Measurements from ENCODE around the gene DBH. TPM values are rescaled to one million over a fixed set of nuclear protein-coding genes. Genes with fewer than 3 reads are reported as not detected.

DBH gene
- total RNA-seq (not detected in 2 replicates), polyA plus RNA-seq (not detected in 2 replicates), polyA minus RNA-seq (not detected in 2 replicates)
- not detected for total RNA-seq (2013)

GRCh38 chr9:133635533-133636531, at the start of gene DBH:
Gene DBH (plus strand): TSS chr9:133636363. CDS start chr9:133636372, 9 bp downstream.
- DNase-seq = no peak
- Histone ChIP-seq H3K9me3 (ENCODE audit: control extremely low read depth in 1 of 3, control insufficient read depth in 2 of 3, insufficient read depth in 1 of 3, low read length in 2 of 3) (no peaks in the 10 kb centered on the region), H3K4me2 (replicated peaks; ENCODE audit: low read depth, low read length, poor library complexity, severe bottlenecking) (no peak within 1 kb of the TSS), H3K79me2 (ENCODE audit: control insufficient read depth, insufficient read depth, low read length) (no peaks in the 10 kb centered on the region), H4K20me1 (ENCODE audit: control insufficient read depth, insufficient read depth, low read length, poor library complexity, severe bottlenecking) (no peaks in the 10 kb centered on the region), H3K4me1 (ENCODE audit: control insufficient read depth in 2 of 2, insufficient read depth in 2 of 2, low read length in 2 of 2) (no peaks in the 10 kb centered on the region), H3K36me3 (replicated peaks in 1 of 2; ENCODE audit: control extremely low read depth in 1 of 2, control insufficient read depth in 1 of 2, extremely low read depth in 1 of 2, insufficient read depth in 2 of 2, low read length in 1 of 2) (no peaks in the 10 kb centered on the region), H3K9ac (ENCODE audit: low read length) (no peak within 1 kb of the TSS), H3K27me3 (replicated peaks in 1 of 4; ENCODE audit: control extremely low read depth in 1 of 4, control insufficient read depth in 3 of 4, insufficient read depth in 4 of 4, low read length in 3 of 4) (peaks cover 0 to 8% (median 0%) of the 10 kb centered on the region in 4 experiments), H3K27ac (ENCODE audit: low read length in 2 of 2) (no peak within 1 kb of the TSS), H3K4me3 (ENCODE audit: control extremely low read depth in 1 of 5, extremely low read depth in 1 of 5, insufficient read depth in 1 of 5, low read depth in 2 of 5, low read length in 4 of 5) (no peak within 1 kb of the TSS), H2AFZ (ENCODE audit: insufficient read depth, low read depth, low read length, poor library complexity, severe bottlenecking) (no peak within 1 kb of the TSS)
- WGBS (ENCODE audit: insufficient coverage) = 92% methylated on average over 19 of the region's 24 CpGs
- H3K27me3 Mint-ChIP-seq = peaks cover 18% of the 10 kb centered on the region
- CTCF ChIA-PET = no interaction called here
- no peak for TF ChIP-seq EZH2 (IDR thresholded peaks at IDR 0.05; ENCODE audit: borderline replicate concordance, insufficient read depth, low read depth, low read length, poor library complexity, severe bottlenecking)
- no peak for TF ChIP-seq CTCF (IDR thresholded peaks at IDR 0.05)
- no peak for ATAC-seq (ENCODE audit: low read depth)
- H3K27ac Mint-ChIP-seq = no peak within 1 kb of the TSS
- intact Hi-C loops (cut with micrococcal nuclease) = no loop called here
- POLR2A ChIA-PET = no interaction called here
- no peaks in the 10 kb centered on the region for H3K4me1 Mint-ChIP-seq
- no peak within 1 kb of the TSS for H3K4me3 Mint-ChIP-seq
- H3K9me3 Mint-ChIP-seq (ENCODE audit: insufficient read depth) = no peaks in the 10 kb centered on the region

- Histone ChIP-seq H3K27me3 (replicated peaks in 1 of 4; ENCODE audit: control extremely low read depth in 1 of 4, control insufficient read depth in 3 of 4, insufficient read depth in 4 of 4, low read length in 3 of 4) (peaks cover 0 to 51% (median 18%) of the 10 kb centered on the region in 4 experiments), H3K36me3 (replicated peaks in 1 of 2; ENCODE audit: control extremely low read depth in 1 of 2, control insufficient read depth in 1 of 2, extremely low read depth in 1 of 2, insufficient read depth in 2 of 2, low read length in 1 of 2) (no peaks in the 10 kb centered on the region), H4K20me1 (ENCODE audit: control insufficient read depth, insufficient read depth, low read length, poor library complexity, severe bottlenecking) (no peaks in the 10 kb centered on the region), H3K4me1 (ENCODE audit: control insufficient read depth in 2 of 2, insufficient read depth in 2 of 2, low read length in 2 of 2) (peaks cover 27 to 29% of the 10 kb centered on the region in 2 donors), H3K4me3 (ENCODE audit: control extremely low read depth in 1 of 5, extremely low read depth in 1 of 5, insufficient read depth in 1 of 5, low read depth in 2 of 5, low read length in 4 of 5) (no peak overlapping the region), H2AFZ (ENCODE audit: insufficient read depth, low read depth, low read length, poor library complexity, severe bottlenecking) (no peak overlapping the region), H3K9me3 (ENCODE audit: control extremely low read depth in 1 of 3, control insufficient read depth in 2 of 3, insufficient read depth in 1 of 3, low read length in 2 of 3) (peaks cover 0 to 22% (median 0%) of the 10 kb centered on the region in 3 donors), H3K9ac (ENCODE audit: low read length) (no peak overlapping the region), H3K27ac (ENCODE audit: low read length in 2 of 2) (no peak overlapping the region), H3K4me2 (replicated peaks; ENCODE audit: low read depth, low read length, poor library complexity, severe bottlenecking) (no peak overlapping the region), H3K79me2 (ENCODE audit: control insufficient read depth, insufficient read depth, low read length) (no peaks in the 10 kb centered on the region)
- Mint-ChIP-seq H3K4me3 (no peak overlapping the region), H3K27me3 (peaks cover 29% of the 10 kb centered on the region), H3K4me1 (peaks cover 23% of the 10 kb centered on the region), H3K9me3 (ENCODE audit: insufficient read depth) (no peaks in the 10 kb centered on the region), H3K27ac (no peak overlapping the region)
- no peak for TF ChIP-seq CTCF (IDR thresholded peaks at IDR 0.05)
- no peak for TF ChIP-seq EZH2 (IDR thresholded peaks at IDR 0.05; ENCODE audit: borderline replicate concordance, insufficient read depth, low read depth, low read length, poor library complexity, severe bottlenecking)
- ATAC-seq (ENCODE audit: low read depth) (no peak), DNase-seq (no peak)
- 88% methylated on average over 8 of the region's 8 CpGs for WGBS (ENCODE audit: insufficient coverage)
- intact Hi-C loops (cut with micrococcal nuclease) = no loop called here
- CTCF ChIA-PET = no interaction called here
- POLR2A ChIA-PET = no interaction called here
Measured at GRCh38 chr9:133587051-133587450, 49.1 kb upstream of the DBH start.
